GM23338 (cell line): Measurements from ENCODE around the gene PPP5C. TPM values are rescaled to one million over a fixed set of nuclear protein-coding genes. Genes with fewer than 3 reads are reported as not detected.
A peak's percentile ranks its signal among the peaks of the same experiment; 100 is the strongest.

ENCODE experiments used
- ATAC-seq: fragments of 200-7000 bp; cut with Tn5 transposase; 3 replicates; pipeline ENCODE4 v1.9.1; 2020
- DNase-seq: peaks from one replicate; pipeline ENCODE4 v3.0.0-alpha.2; 2015; ENCODE audit warnings: low spot score
- H2AFZ ChIP-seq: fragments of 200-600 bp; sonication (generic); 2 replicates; pipeline ENCODE4 v1.8.0; 2016; ENCODE audit warnings: antibody characterized with exemption, mild to moderate bottlenecking, moderate library complexity
- H3F3A ChIP-seq: fragments of 200-600 bp; sonication (generic); replicated peaks from 2 replicates; pipeline ENCODE4 v1.8.0; 2017; ENCODE audit warnings: antibody characterized with exemption, mixed run types, low read depth
- H3K27ac ChIP-seq: fragments of 200-600 bp; sonication (generic); 2 replicates; pipeline ENCODE4 v1.6.1; 2016; ENCODE audit warnings: low read depth
- H3K27me3 ChIP-seq: fragments of 200-600 bp; sonication (generic); 2 replicates; pipeline ENCODE4 v1.8.0; 2016; ENCODE audit warnings: mild to moderate bottlenecking, mixed run types, moderate library complexity; ENCODE audit not compliant: insufficient read depth
- H3K36me3 ChIP-seq: fragments of 200-600 bp; sonication (generic); 2 replicates; pipeline ENCODE4 v1.8.0; 2016; ENCODE audit warnings: mild to moderate bottlenecking; ENCODE audit not compliant: insufficient read depth
- H3K4me1 ChIP-seq: fragments of 200-600 bp; sonication (generic); 2 replicates; pipeline ENCODE4 v1.8.0; 2016; ENCODE audit warnings: mild to moderate bottlenecking, moderate library complexity; ENCODE audit not compliant: insufficient read depth
- H3K4me2 ChIP-seq: fragments of 200-600 bp; sonication (generic); 2 replicates; pipeline ENCODE4 v1.7.1; 2017; ENCODE audit warnings: mixed run types
- H3K4me3 ChIP-seq: fragments of 200-600 bp; sonication (generic); 2 replicates; pipeline ENCODE4 v1.6.1; 2016; ENCODE audit warnings: mixed run types
- H3K79me2 ChIP-seq: fragments of 200-600 bp; sonication (generic); replicated peaks from 2 replicates; pipeline ENCODE4 v1.8.0; 2017; ENCODE audit warnings: mild to moderate bottlenecking; ENCODE audit not compliant: insufficient read depth
- H3K9me2 ChIP-seq: fragments of 200-600 bp; sonication (generic); 2 replicates; pipeline ENCODE4 v1.8.0; 2017; ENCODE audit not compliant: insufficient read depth
- H4K20me1 ChIP-seq: fragments of 200-600 bp; sonication (generic); replicated peaks from 2 replicates; pipeline ENCODE4 v1.8.0; 2017; ENCODE audit warnings: mild to moderate bottlenecking; ENCODE audit not compliant: insufficient read depth
- H3K27ac Mint-ChIP-seq: 2 replicates; pipeline ENCODE4 v1.8.0; 2020; ENCODE audit warnings: inconsistent platforms, mild to moderate bottlenecking, moderate library complexity, mixed read lengths
- H3K27me3 Mint-ChIP-seq: 3 replicates; pipeline ENCODE4 v1.8.0; 2022; ENCODE audit warnings: low read depth, mild to moderate bottlenecking, moderate library complexity, mixed read lengths, inconsistent platforms; ENCODE audit not compliant: insufficient read depth, poor library complexity
- H3K36me3 Mint-ChIP-seq: 3 replicates; pipeline ENCODE4 v1.8.0; 2021; ENCODE audit warnings: low read depth, mild to moderate bottlenecking, inconsistent platforms, moderate library complexity, mixed read lengths
- H3K4me1 Mint-ChIP-seq: 3 replicates; pipeline ENCODE4 v1.8.0; 2020; ENCODE audit warnings: mild to moderate bottlenecking, inconsistent platforms, mixed read lengths
- H3K4me3 Mint-ChIP-seq: 3 replicates; pipeline ENCODE4 v1.8.0; 2021; ENCODE audit warnings: moderate library complexity, mild to moderate bottlenecking, inconsistent platforms, mixed read lengths
- H3K9me3 Mint-ChIP-seq: 3 replicates; pipeline ENCODE4 v1.8.0; 2020; ENCODE audit warnings: moderate library complexity, mild to moderate bottlenecking, inconsistent platforms, mixed read lengths
- CREB1 ChIP-seq: fragments of 250-450 bp; sonication (Bioruptor Pico); IDR thresholded peaks from 2 replicates; pipeline ENCODE4 v1.5.0; 2020; ENCODE audit warnings: low read depth, mild to moderate bottlenecking, moderate library complexity
- CTCF ChIP-seq, 2 experiments: fragments of 200-600 bp in 1 of 2; sonication (generic) in 1 of 2; conservative IDR thresholded peaks; 2 replicates each; pipeline versions ENCODE4 v1.5.1 to v1.6.1; 2016 to 2017; ENCODE audit warnings: antibody characterized with exemption in 2 of 2, low read depth in 2 of 2, mild to moderate bottlenecking in 2 of 2, moderate library complexity in 1 of 2
- ETS1 ChIP-seq: IDR thresholded peaks from 2 replicates; pipeline ENCODE4 v1.6.1; 2016; ENCODE audit warnings: antibody characterized with exemption
- EZH2phosphoT487 ChIP-seq: fragments of 200-600 bp; sonication (generic); IDR thresholded peaks from one replicate; pipeline ENCODE4 v1.8.1; 2018; ENCODE audit warnings: antibody characterized with exemption; ENCODE audit not compliant: unreplicated experiment
- NANOG ChIP-seq: IDR thresholded peaks from 2 replicates; pipeline ENCODE4 v1.6.1; 2016; ENCODE audit warnings: antibody characterized with exemption, borderline replicate concordance
- POLR2AphosphoS5 ChIP-seq: IDR thresholded peaks from 2 replicates; pipeline ENCODE4 v1.6.1; 2016; ENCODE audit warnings: antibody characterized with exemption, low read depth
- STAT1 ChIP-seq: IDR thresholded peaks from one replicate; pipeline ENCODE4 v1.6.1; 2016; ENCODE audit warnings: antibody characterized with exemption; ENCODE audit not compliant: unreplicated experiment
- ZNF462 ChIP-seq: fragments of 250-450 bp; sonication (Bioruptor Pico); IDR thresholded peaks from 2 replicates; pipeline ENCODE4 v1.5.0; 2020; ENCODE audit warnings: mild to moderate bottlenecking, moderate library complexity
- polyA plus RNA-seq: library from polyadenylated mRNA; unstranded; fragments of >200 nt; fragmentation: Nextera tagmentation; extraction: Ambion mirVana; gene quantifications from 2 replicates; pipeline ENCODE4 v1.2.1, GENCODE V29; 2016
- total RNA-seq: library from RNA; depleted of rRNA; stranded (reverse); fragments of >200 nt; shearing (Covaris generic); gene quantifications from 2 replicates; pipeline ENCODE4 v1.2.3, GENCODE V29; 2014
- TF ChIP-seq, protein P1 (sequence below): IDR thresholded peaks from one replicate; pipeline ENCODE4 v1.6.1; 2018; ENCODE audit warnings: antibody characterized with exemption; ENCODE audit not compliant: unreplicated experiment

PPP5C gene
- total and polyA plus RNA-seq, 2 experiments from 2014 or later, result 51.6 to 123 TPM

DNA sequence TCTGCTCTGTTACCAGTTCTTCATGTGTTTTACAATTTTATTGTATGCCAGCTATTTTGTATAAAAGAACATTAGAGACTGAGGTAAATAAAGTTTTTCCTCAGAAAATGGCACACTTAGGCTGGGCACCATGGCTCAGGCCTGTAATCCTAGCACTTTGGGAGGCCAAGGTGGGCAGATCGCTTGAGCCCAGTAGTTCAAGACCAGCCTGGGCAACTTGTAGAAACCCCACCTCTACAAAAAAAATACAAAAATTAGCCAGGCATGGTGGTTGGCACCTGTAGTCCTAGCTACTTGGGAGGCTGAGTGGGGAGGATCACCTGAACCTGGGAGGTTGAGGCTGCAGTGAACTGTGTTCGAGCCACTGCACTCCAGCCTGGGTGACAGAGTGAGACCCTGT is 34.5 kb downstream of the PPP5C start:
- Mint-ChIP-seq H3K27me3 (peaks cover 3% of the 10 kb centered on the region), H3K27ac (no peak overlapping the region), H3K4me1 (no peaks in the 10 kb centered on the region), H3K9me3 (no peaks in the 10 kb centered on the region), H3K36me3 (peaks cover 80% of the 10 kb centered on the region), H3K4me3 (no peak overlapping the region)
- H2AFZ ChIP-seq, result no peak overlapping the region
- no peak overlapping the region for H3K27ac ChIP-seq
- no peaks in the 10 kb centered on the region for H3F3A ChIP-seq
- H3K36me3 ChIP-seq, result peaks cover 5% of the 10 kb centered on the region
- no peak overlapping the region for H3K4me3 ChIP-seq
- no peaks in the 10 kb centered on the region for H3K9me2 ChIP-seq
- no peak for DNase-seq
- H4K20me1 ChIP-seq, result peaks cover 20% of the 10 kb centered on the region
- H3K4me1 ChIP-seq, result no peaks in the 10 kb centered on the region
- no peak for ATAC-seq
- peaks cover 38% of the 10 kb centered on the region for H3K79me2 ChIP-seq
- no peak overlapping the region for H3K4me2 ChIP-seq
- TF ChIP-seq CREB1 (CRISPR knock-in tag) (no peak), POLR2AphosphoS5 (no peak), STAT1 (no peak)
- no peaks in the 10 kb centered on the region for H3K27me3 ChIP-seq

GRCh38 chr19:46381756-46382345 is 35.0 kb downstream of the PPP5C start:
- H3K4me3 ChIP-seq, result no peak overlapping the region
- H3F3A ChIP-seq, result no peaks in the 10 kb centered on the region
- Mint-ChIP-seq H3K27me3 (peaks cover 4% of the 10 kb centered on the region), H3K27ac (peak overlapping the region; percentile 55; the same call in 1 of the 2 replicates), H3K4me3 (no peak overlapping the region), H3K9me3 (no peaks in the 10 kb centered on the region), H3K4me1 (no peaks in the 10 kb centered on the region), H3K36me3 (peaks cover 79% of the 10 kb centered on the region)
- DNase-seq (no peak), ATAC-seq (no peak)
- no peak overlapping the region for H2AFZ ChIP-seq
- H3K27me3 ChIP-seq, result no peaks in the 10 kb centered on the region
- peaks cover 5% of the 10 kb centered on the region for H3K36me3 ChIP-seq
- H4K20me1 ChIP-seq, result peaks cover 20% of the 10 kb centered on the region
- H3K79me2 ChIP-seq, result peaks cover 38% of the 10 kb centered on the region
- H3K27ac ChIP-seq, result no peak overlapping the region; the same call in 1 of the 2 replicates
- H3K9me2 ChIP-seq, result no peaks in the 10 kb centered on the region
- H3K4me2 ChIP-seq, result no peak overlapping the region
- no peaks in the 10 kb centered on the region for H3K4me1 ChIP-seq
- no peak for TF ChIP-seq STAT1
- TF ChIP-seq, protein P1, sequence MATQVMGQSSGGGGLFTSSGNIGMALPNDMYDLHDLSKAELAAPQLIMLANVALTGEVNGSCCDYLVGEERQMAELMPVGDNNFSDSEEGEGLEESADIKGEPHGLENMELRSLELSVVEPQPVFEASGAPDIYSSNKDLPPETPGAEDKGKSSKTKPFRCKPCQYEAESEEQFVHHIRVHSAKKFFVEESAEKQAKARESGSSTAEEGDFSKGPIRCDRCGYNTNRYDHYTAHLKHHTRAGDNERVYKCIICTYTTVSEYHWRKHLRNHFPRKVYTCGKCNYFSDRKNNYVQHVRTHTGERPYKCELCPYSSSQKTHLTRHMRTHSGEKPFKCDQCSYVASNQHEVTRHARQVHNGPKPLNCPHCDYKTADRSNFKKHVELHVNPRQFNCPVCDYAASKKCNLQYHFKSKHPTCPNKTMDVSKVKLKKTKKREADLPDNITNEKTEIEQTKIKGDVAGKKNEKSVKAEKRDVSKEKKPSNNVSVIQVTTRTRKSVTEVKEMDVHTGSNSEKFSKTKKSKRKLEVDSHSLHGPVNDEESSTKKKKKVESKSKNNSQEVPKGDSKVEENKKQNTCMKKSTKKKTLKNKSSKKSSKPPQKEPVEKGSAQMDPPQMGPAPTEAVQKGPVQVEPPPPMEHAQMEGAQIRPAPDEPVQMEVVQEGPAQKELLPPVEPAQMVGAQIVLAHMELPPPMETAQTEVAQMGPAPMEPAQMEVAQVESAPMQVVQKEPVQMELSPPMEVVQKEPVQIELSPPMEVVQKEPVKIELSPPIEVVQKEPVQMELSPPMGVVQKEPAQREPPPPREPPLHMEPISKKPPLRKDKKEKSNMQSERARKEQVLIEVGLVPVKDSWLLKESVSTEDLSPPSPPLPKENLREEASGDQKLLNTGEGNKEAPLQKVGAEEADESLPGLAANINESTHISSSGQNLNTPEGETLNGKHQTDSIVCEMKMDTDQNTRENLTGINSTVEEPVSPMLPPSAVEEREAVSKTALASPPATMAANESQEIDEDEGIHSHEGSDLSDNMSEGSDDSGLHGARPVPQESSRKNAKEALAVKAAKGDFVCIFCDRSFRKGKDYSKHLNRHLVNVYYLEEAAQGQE, result no peak
- no peak for TF ChIP-seq NANOG
- no peak for TF ChIP-seq ETS1
- TF ChIP-seq EZH2phosphoT487, result no peak
- TF ChIP-seq CTCF (conservative IDR thresholded peaks at IDR 0.05; ENCODE audit: low read depth in 2 of 2), result no peak
- TF ChIP-seq POLR2AphosphoS5, result no peak
- TF ChIP-seq ZNF462 (CRISPR knock-in tag), result no peak
